ENCODE measurements around the gene PARN.
"Not testable (repeated sequence)": the region's sequence is repeated elsewhere in the genome, so short reads cannot be mapped to it uniquely, and the experiment has no call there.

The PARN gene

DNA sequence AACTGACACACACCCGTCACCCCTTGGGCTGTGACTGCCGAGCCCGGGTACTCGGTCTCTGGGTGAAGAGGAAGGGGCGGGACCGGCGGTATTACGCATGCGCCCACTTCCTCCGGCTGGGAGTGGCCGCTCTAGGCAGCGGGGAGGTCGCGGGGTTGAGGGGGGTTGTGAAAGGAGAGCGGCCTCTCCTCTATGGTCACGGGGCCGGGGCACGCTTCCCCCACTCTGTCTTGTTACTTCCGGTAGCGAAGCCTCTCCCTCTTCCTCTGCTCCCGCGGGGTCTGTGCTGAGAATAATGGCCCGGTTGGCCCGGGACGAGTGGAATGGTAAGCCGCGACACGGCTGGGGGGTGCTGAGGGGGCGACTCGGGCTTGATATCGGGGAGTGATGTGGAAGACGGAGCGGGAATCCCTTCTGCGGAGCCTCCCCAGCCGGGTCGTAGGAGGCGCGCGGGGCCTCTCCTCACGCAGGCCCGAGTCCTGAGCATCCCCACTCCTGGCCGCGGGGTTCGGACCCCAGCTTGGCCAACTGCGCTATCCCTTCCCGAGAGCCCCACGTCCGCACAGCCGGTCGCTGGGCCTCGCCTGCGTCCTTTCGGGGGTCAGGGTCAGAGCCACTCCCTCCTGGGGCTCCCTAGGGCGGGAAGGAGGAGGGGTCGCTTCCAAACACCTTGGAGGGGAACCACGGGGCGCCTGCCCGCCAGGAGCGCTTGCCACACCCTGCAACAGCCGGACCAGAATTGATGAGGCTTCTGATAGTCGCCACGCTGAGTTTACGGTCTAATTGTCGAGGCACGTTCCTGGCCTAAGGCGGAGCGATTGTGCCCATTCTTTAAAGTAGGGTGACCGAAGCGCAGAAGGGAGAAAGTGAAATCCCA lies 2.9 kb upstream of the PARN start, which contains the start of gene BFAR:
TSS of gene BFAR (plus strand) at position 259 of the 877 bp plus-strand sequence. CDS start 11,396 bp downstream, outside the sequence.
- peak; percentile 98 to 99 (median 99) for DNase-seq (ENCODE audit: low read depth in 3 of 3)

DNA sequence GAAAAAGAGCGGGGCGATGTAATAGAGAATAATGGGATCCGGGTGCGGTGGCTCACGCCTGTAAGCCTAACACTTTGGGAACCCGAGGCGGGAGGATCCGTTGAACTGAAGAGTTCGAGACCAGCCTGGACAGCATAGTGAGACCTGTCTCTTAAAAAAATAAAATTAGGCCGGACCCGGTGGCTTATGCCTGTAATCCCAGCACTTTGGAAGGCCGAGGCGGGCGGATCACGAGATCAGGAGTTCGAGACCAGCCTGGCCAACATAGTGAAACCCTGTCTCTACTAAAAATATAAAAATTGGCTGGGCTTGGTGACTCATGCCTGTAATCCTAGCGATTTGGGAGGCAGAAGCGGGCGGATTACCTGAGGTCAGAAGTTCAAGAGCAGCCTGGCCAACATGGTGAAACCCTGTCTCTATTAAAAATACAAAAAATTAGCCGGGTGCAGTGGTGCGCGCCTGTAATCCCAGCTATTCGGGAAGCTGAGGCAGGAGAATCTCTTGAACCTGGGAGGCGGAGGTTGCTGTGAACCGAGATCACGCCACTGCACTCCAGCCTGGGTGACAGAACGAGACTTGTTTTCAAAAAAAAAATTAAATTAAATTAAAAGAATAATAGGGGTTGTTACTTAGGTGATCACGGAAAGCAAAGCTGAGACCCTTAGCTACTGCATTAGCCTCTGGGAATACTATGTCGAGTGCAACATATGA lies 715 bp upstream of the PARN start:
- DNase-seq (ENCODE audit: low read depth in 3 of 3) = not testable (repeated sequence)

GRCh38 chr16:14629612-14629918 lies 495 bp downstream of the PARN start:
- DNase-seq (ENCODE audit: low read depth in 3 of 3) = no peak

DNA sequence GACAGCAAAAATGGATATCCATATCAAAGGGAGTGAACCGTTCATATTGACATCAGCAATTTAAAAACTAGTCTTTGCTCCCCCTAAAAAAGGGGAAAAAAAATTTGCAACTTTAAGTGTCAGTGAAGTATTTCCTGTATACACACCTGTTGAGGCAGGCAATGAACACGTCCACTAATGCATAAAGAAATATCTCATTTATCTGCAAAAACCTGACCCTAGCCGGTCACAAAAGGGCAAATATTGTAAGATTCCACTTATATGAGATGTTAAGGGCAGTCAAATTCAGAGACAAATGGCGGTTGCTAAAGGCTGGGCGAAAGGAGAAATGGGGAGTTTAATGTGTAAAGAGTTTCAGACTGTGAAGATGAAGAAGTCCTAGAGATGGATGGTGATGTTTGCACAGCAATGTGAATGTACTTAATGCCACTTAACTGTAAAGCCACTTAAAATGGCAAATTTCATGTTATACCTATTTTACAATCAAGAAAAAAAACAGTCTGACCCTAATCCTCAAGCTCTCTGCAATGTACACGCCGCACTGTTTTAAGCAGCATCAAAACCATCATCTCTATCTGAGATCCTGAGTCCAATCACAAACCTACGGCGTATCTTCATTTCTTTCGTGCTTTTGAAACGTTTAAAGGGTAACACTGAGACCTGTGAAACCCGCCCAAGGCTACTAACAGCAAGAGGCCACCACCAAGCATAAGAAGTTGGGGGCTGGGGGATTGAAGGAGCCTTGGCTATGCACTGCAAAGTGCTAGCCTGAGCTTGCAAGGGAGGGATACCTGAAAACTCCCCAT lies 1.1 kb downstream of the PARN start:
- no peak for DNase-seq (ENCODE audit: low read depth in 3 of 3)

DNA sequence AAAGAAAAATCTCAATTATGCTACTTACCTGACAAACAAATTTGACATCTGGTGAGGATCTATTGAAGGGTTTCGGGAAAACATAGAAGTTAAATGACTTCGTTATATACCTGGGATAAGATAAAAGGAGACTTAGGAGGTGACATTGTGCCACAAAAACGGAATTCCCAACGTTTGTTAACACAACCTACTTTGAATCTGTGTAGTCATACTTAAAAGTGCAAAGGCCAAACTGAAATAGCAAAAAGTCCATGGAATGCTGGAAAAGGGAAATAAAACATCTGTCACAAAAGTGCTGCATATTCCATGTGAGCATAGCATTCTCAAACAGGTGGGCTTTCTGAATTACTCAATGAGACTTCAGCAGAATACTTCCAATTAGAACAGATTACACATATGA lies 3.0 kb downstream of the PARN start:
- no peak for DNase-seq (ENCODE audit: low read depth in 3 of 3)

DNA sequence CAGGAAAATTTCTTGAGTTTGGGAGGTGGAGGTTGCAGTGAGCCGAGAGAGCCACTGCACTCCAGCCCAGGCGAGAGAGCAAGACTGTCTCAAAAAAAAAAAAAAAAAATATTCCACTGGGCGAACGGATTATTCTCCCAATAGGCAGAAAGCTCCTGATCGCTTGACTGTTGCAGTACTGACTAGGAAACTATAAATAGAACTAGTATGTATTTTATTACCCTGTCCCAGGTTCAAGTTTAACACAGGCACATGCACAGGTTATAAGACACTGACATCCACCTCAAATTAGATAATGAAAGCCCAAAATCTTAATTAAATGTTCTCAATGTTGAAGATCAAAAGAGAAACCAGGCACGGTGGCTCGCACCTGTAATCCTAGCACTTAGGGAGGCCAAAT lies 11.5 kb downstream of the PARN start:
- no peak for DNase-seq (ENCODE audit: low read depth in 3 of 3)

- DNase-seq (ENCODE audit: low read depth in 3 of 3) = no peak
These were observed 13.8 kb downstream of the PARN start for GRCh38 chr16:14616280-14616679.

GRCh38 chr16:14613991-14614390 lies 16.1 kb downstream of the PARN start:
- no peak for DNase-seq (ENCODE audit: low read depth in 3 of 3)

DNA sequence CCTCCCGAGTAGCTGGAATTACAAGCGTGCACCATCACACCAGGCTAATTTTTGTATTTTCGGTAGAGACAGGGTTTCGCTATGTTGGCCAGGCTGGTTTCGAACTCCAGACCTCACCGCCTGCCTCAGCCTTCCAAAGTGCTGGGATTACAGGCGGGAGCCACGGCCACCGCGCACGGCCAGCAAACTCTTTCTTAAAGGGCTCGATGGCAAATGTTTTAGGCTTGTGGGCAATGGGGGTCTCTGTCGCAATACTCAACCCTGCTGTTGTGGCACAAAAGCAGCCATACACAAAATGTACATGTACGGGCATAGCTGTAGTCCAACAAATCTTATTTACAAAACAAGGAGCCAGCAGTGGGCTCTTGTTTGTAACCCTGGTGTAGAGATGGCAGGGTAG lies 18.4 kb downstream of the PARN start:
- DNase-seq (ENCODE audit: low read depth in 3 of 3) = no peak

DNA sequence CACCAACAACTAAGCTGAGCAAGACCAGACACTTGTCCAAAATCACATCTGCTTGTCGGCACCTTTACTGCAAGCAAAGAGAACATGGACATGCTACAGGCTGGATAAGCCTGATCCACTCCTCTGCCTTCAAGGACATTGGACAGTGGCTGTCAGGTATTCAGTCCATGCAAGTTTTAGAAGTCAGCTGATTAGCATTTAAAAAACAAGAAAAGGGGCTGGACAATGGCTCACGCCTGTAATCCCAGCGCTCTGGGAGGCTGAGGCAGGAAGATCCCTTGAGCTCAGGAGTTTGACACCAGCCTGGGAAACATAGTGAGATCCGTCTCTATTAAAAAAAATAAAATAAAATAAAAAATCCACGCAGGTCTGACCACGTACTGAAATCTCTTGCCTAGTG lies 20.3 kb downstream of the PARN start:
- DNase-seq (ENCODE audit: low read depth in 3 of 3) = no peak

DNA sequence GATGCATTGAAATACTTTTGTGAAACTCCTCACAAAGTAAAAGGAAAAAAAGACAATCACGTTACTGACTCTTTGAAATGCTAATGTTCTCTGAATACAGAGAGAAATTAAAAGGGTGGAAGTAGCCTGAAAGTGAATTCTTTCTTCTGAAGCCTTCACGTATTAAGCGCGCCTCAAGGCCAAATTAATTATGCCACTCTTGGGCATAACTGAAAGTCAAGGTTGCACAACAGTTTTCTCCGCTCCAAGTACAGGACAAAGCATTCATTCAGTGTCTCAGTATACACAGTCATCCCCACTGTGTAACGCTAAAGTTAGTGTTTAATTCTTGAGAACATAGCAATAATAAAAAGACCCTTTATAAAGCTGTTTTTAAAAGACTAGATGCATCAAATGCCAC lies 21.5 kb downstream of the PARN start:
- no peak for DNase-seq (ENCODE audit: low read depth in 3 of 3)

DNA sequence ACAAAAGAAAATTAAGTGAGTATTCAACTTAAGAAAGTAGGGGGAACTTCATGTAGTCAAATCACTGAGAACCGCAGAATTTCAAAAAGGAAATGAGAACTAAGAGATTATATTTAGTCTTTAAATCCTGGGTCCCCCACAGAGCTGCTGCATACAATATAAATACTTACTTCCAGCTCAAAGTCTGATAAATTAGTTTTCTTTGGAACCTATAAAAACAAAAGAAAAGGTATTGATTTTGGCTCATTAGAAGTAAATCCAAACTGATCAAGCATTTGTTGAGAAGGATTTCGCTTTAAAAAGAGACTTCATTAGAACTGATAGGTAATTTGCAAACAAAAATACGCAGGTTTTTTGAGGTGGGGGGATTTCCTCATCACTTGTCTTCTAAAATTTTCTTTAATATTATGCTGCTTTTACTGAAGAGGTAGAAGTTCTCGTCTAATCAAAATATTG lies 21.9 kb downstream of the PARN start:
- no peak for DNase-seq (ENCODE audit: low read depth in 3 of 3)

- no peak for DNase-seq (ENCODE audit: low read depth in 3 of 3)
These were observed 24.0 kb downstream of the PARN start for GRCh38 chr16:14606102-14606501.

DNA sequence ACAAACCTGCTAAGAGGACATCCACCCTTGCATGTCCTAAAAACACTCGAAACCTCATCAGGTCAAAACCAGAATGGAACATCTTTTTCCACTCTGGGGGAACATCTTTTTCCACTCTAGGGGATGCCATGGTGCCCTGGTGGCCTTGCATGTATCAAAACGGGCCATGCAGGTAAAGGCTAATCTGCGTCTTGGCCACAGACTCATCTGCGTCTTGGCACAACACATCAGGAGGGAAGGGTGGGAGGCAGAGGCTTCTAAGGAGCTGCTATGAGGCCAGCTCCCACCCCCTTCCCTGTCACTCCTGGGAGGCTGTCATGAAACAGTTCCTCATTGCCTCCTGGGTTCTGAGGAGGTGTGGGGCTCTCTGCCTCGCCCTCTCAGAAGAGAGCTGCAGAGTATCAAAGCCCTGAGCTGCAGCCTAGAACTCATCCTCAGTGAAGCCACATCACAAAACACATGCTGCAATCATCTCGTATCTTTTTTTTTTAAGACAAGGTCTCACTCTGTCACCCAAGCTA lies 27.6 kb downstream of the PARN start:
- DNase-seq (ENCODE audit: low read depth in 3 of 3) = no peak

GRCh38 chr16:14600164-14600563 lies 29.9 kb downstream of the PARN start:
- DNase-seq (ENCODE audit: low read depth in 3 of 3) = no peak

DNA sequence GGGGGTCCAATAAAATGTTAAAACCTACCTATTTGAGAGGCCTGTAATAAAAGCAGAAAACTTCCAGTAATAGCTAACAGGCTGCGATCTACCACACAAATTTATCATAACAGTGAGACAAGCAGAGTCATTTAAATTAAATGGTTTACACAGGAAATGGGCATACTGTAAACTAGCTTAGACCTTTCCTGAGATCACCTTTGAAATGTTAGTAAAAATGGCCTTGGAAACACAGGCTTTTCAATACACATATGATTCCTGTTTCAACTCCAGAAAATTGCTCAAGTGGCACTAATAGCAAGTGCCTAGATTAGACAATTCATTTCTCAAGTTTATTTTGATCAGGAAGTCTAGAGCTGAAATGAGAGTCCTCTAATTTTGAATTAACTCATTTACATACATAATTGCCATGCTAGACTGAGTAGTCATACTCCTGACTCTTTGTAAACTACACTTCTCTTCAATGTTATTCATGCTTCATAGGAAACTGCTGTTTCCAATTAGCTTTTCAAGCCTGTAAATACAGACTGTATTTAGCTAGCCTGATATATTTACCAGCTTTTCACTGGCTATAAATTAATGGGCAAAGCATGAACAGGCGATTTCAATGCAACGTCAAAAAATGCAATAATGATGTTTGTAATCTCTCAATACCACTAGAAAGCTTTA lies 43.3 kb downstream of the PARN start:
- no peak for DNase-seq (ENCODE audit: low read depth in 3 of 3)

DNA sequence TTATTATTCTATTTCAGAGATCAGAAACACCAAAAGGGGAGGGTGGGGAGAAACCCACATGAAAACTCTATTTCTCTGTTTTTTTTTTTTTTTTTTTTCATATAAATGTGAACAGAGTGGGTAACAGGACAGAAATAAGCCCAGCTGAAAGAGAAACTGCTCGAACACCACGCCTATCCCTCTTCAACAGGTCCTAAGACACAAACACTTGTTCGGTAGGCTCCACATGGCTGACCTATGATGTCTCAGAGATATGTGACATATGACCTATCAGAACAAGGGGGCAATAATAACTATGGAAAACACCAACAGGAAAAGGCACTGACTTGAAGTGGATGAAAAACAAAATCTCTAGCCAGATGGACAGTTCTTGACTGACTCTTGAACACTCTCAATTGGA lies 44.8 kb downstream of the PARN start:
- DNase-seq (ENCODE audit: low read depth in 3 of 3) = no peak

GRCh38 chr16:14580926-14581325 lies 49.1 kb downstream of the PARN start:
- not testable (repeated sequence) for DNase-seq (ENCODE audit: low read depth in 3 of 3)

DNA sequence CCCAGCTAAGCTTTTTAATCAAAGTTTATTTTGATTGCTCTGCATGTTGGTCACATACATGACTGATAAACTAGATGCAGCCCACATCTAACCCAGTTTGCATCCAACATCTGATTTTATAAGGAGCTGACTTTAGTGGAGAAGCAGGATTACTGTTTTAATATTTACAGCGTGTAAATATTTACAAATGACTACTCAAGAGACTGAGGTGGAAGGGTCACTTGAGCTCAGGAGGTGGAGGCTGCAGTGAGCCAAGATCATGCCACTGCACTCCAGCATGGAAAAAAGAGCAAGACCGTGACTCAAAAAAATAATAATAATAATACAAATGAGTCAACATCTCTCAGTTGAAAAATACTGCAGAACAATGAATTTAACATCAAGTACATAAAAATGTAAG lies 50.8 kb downstream of the PARN start:
- no peak for DNase-seq (ENCODE audit: low read depth in 3 of 3)

- no peak for DNase-seq (ENCODE audit: low read depth in 3 of 3)
These were observed 53.5 kb downstream of the PARN start for GRCh38 chr16:14576532-14576931.

DNA sequence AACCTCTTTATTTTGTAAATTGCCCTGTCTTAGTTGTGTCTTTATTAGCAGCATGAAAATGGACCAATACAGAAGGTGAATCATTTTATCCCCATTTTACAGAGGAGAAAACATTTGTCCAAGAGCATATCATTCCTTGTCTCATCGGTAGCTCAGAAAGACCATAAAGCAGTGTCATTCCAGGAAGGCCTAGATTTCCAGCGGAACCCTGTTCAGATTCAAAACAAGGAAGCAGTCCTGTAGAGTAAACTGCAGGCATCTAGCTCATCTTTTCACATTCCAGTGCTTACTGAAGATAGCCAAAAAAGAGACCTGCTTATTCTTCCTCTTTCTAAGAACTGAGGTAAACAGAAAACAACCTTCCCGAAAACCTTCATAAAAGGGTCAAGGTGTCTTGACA lies 54.0 kb downstream of the PARN start:
- no peak for DNase-seq (ENCODE audit: low read depth in 3 of 3)
